ENCODE results near the gene SLC9A8.
"Not testable (repeated sequence)": the region's sequence is repeated elsewhere in the genome, so short reads cannot be mapped to it uniquely, and the experiment has no call there.

GRCh38 chr20:49783021-49783995 is 29.3 kb upstream of the SLC9A8 start:
- not testable (repeated sequence) for TF ChIP-seq ZNF639 (tag by site-specific recombination; IDR thresholded peaks at IDR 0.05); CTCF (tag by site-specific recombination; IDR thresholded peaks at IDR 0.05); ZNF274 (IDR thresholded peaks at IDR 0.05; ENCODE audit: low read length); ZNF274 (tag by site-specific recombination; IDR thresholded peaks at IDR 0.05; ENCODE audit: borderline replicate concordance); ZNF518A (tag by site-specific recombination; conservative IDR thresholded peaks at IDR 0.05; ENCODE audit: low read depth); ZNF501 (tag by site-specific recombination; IDR thresholded peaks at IDR 0.05); REST (tag by site-specific recombination; IDR thresholded peaks at IDR 0.05); ZNF292 (tag by site-specific recombination; IDR thresholded peaks at IDR 0.05; ENCODE audit: borderline replicate concordance, low read depth); KLF10 (tag by site-specific recombination; IDR thresholded peaks at IDR 0.05); ZNF837 (tag by site-specific recombination; IDR thresholded peaks at IDR 0.05); ZNF239 (tag by site-specific recombination; IDR thresholded peaks at IDR 0.05); YY1 (tag by site-specific recombination; IDR thresholded peaks at IDR 0.05)

All from HEK293 (cell line).